Prostate gland (tissue), 2 donors: Measurements from ENCODE around the gene HK1. TPM values are rescaled to one million over a fixed set of nuclear protein-coding genes. Genes with fewer than 3 reads are reported as not detected.
"Not testable (repeated sequence)": the region's sequence is repeated elsewhere in the genome, so short reads cannot be mapped to it uniquely, and the experiment has no call there.

Experiments used
- DNase-seq: peaks from one replicate; pipeline ENCODE4 v3.0.0-alpha.2; 2019; ENCODE audit warnings: low spot score
- H3K27ac ChIP-seq, 2 donors: fragments of 200-600 bp; sonication (generic); 2 replicates each; pipeline ENCODE4 v1.5.1; 2017 to 2019
- H3K27me3 ChIP-seq: fragments of 200-600 bp; sonication (generic); replicated peaks from 2 replicates; pipeline ENCODE4 v1.5.1; 2019; ENCODE audit not compliant: insufficient read depth
- H3K36me3 ChIP-seq, 2 donors: fragments of 200-600 bp; sonication (generic); 1 replicate in 1 of 2; 2 replicates in 1 of 2; pipeline versions ENCODE4 v1.5.1 to v1.8.1; 2017 to 2019
- H3K4me1 ChIP-seq: fragments of 200-600 bp; sonication (generic); replicated peaks from 2 replicates; pipeline ENCODE4 v1.5.1; 2019
- H3K4me3 ChIP-seq, 2 donors: fragments of 200-600 bp; sonication (generic); 2 replicates each; pipeline ENCODE4 v1.5.1; 2017 to 2019
- H3K9me3 ChIP-seq: fragments of 200-600 bp; sonication (generic); 2 replicates; pipeline ENCODE4 v1.5.1; 2017
- POLR2A ChIP-seq: fragments of 450-650 bp; IDR thresholded peaks from one replicate; pipeline ENCODE4 v1.6.1; 2016; ENCODE audit warnings: antibody characterized with exemption, mild to moderate bottlenecking
- POLR2AphosphoS5 ChIP-seq: sonication (generic); formaldehyde crosslinking; IDR thresholded peaks from one replicate; pipeline ENCODE4 v1.6.1; 2017; ENCODE audit warnings: antibody characterized with exemption
- WGBS: methylation state at CpG from one replicate; pipeline ENCODE4 v1.1.5; 2018; 5-methylcytosine and 5-hydroxymethylcytosine counted together
- intact Hi-C: fragments of 100-400 bp; cut with DNase I; formaldehyde crosslinking; loops from one replicate; pipeline ENCODE4 v1.14.2; 2022
- total RNA-seq, 2 donors: library from RNA; depleted of rRNA; stranded (reverse); fragments of >200 nt; gene quantifications; one replicate each; pipeline ENCODE4 v1.1.0, GENCODE V29; 2016
- TF ChIP-seq, protein P1 (sequence below), 4 experiments: fragments of 200-600 bp in 2 of 4; fragments of 450-650 bp in 2 of 4; sonication (generic) in 2 of 4; IDR thresholded peaks; 1 replicate in 3 of 4; 2 replicates in 1 of 4; pipeline ENCODE4 v1.5.1; 2016 to 2019; ENCODE audit warnings: antibody characterized with exemption in 4 of 4, mild to moderate bottlenecking in 2 of 4, moderate library complexity in 2 of 4

HK1 gene
- total RNA-seq, 2 donors from 2014 or later = 67.8 to 134 TPM

DNA sequence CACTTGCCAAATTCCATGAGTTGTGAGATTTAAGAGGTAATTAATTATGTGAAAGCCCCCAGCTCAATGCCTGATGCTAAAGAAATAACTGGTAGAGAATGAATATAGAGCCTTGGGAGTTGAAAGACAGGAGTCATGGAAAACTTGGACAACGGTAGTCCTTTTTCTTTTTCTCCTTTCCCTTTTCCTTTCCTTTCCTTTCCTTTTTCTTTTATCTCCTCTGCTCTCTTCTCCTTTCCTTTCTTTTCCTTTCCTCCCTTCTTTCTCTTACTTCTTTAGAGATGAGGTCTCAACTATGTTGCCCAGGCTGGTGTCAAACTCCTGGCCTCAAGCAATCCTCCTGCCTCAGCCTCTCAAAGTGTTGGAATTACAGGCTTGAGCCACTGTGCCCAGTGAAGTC, 165.1 kb downstream of the HK1 start:
- no peaks in the 10 kb centered on the region for H3K9me3 ChIP-seq
- intact Hi-C loops = no loop called here
- no peak for DNase-seq
- H3K36me3 ChIP-seq = no peaks in the 10 kb centered on the region
- TF ChIP-seq POLR2A = no peak
- no peak overlapping the region for H3K4me3 ChIP-seq
- H3K4me1 ChIP-seq = no peaks in the 10 kb centered on the region
- H3K27ac ChIP-seq = no peak overlapping the region
- WGBS = 85% methylated on average over 1 of the region's 1 CpG
- H3K27me3 ChIP-seq = no peaks in the 10 kb centered on the region

DNA sequence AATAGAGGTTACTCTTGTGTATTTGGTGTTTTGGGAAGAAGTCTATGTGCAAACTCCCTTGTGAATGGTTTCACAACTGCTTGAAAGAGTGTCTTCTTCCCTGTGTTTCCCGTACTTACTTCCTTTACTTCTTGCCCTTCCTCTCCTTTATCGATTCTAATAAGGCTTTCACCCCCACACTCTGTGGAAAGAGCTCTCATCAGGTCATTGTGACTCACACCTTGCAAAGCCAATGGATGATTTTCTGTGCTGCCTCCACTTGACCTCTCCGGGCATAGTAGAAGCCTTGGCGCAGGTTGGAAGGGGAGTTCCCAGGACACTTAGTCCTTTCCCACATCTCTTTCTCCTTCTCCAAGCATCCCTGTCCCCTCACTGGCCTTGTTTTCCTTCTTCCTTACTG, 166.7 kb downstream of the HK1 start:
- Histone ChIP-seq H3K27ac (no peak overlapping the region), H3K4me3 (no peak overlapping the region), H3K36me3 (no peaks in the 10 kb centered on the region), H3K4me1 (no peaks in the 10 kb centered on the region), H3K27me3 (no peaks in the 10 kb centered on the region), H3K9me3 (no peaks in the 10 kb centered on the region)
- TF ChIP-seq, protein P1, sequence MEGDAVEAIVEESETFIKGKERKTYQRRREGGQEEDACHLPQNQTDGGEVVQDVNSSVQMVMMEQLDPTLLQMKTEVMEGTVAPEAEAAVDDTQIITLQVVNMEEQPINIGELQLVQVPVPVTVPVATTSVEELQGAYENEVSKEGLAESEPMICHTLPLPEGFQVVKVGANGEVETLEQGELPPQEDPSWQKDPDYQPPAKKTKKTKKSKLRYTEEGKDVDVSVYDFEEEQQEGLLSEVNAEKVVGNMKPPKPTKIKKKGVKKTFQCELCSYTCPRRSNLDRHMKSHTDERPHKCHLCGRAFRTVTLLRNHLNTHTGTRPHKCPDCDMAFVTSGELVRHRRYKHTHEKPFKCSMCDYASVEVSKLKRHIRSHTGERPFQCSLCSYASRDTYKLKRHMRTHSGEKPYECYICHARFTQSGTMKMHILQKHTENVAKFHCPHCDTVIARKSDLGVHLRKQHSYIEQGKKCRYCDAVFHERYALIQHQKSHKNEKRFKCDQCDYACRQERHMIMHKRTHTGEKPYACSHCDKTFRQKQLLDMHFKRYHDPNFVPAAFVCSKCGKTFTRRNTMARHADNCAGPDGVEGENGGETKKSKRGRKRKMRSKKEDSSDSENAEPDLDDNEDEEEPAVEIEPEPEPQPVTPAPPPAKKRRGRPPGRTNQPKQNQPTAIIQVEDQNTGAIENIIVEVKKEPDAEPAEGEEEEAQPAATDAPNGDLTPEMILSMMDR (IDR thresholded peaks at IDR 0.05) = no peak
- TF ChIP-seq POLR2A = no peak
- TF ChIP-seq POLR2AphosphoS5 = no peak
- intact Hi-C loops = no loop called here
- DNase-seq = no peak
- WGBS = 92% methylated on average over 4 of the region's 4 CpGs

DNA sequence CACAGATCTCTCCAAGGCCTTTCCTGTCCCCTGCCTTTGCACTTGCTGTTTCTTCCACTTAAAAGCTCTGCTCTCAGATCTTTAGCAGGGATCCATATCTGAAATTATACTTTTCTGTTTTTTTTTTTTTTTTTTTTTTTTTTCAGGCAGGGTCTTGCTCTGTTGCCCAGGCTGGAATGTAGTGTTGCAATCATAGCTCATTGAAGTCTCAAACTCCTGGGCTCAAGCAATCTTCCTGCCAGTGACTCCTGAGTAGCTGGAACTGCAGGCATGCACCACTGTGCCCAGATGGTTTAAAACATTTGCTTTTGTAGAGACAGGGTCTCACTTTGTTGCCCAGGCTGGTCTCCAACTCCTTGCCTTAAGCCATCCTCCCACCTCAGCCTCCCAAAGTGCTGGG, 167.9 kb downstream of the HK1 start:
- no peaks in the 10 kb centered on the region for H3K27me3 ChIP-seq
- intact Hi-C loops = no loop called here
- H3K4me1 ChIP-seq = no peaks in the 10 kb centered on the region
- no peaks in the 10 kb centered on the region for H3K9me3 ChIP-seq
- H3K4me3 ChIP-seq = no peak overlapping the region
- H3K36me3 ChIP-seq = no peaks in the 10 kb centered on the region
- no peak for DNase-seq
- peak overlapping the region; percentile 8 to 38 for H3K27ac ChIP-seq
- TF ChIP-seq, protein P1 (IDR thresholded peaks at IDR 0.05) = no peak
- TF ChIP-seq POLR2A (no peak), POLR2AphosphoS5 (no peak)

DNA sequence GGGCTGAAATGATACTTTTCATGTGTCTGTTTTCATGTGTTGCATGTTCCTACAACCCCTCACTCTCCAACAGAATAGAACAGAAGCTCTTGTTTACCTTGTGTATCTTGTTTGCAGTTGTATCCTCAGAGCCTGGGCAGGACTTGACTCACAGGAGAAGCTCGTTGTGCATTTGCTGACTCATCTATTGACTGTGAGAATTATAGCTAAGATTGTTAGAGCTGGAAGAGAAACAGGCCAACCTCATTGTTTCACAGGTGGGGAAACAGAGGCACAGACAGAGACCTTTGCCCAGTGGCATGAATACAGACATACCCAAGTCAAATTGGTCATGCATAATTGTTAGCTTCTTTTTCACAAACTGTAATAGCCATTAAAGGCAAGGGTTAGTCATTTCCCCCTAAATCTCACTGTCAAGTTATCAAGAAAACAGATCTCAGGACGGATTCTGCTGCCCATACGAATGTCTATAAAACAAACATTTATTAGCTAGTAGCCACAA, 168.4 kb downstream of the HK1 start:
- peak overlapping the region; percentile 8 to 67 for H3K27ac ChIP-seq
- H3K4me1 ChIP-seq = no peaks in the 10 kb centered on the region
- no peaks in the 10 kb centered on the region for H3K36me3 ChIP-seq
- H3K4me3 ChIP-seq = no peak overlapping the region
- WGBS = 9% methylated on average over 3 of the region's 3 CpGs
- H3K27me3 ChIP-seq = no peaks in the 10 kb centered on the region
- no peak for TF ChIP-seq POLR2A
- TF ChIP-seq POLR2AphosphoS5 = peak; percentile 86
- H3K9me3 ChIP-seq = no peaks in the 10 kb centered on the region
- DNase-seq = peak; percentile 64
- intact Hi-C loops = no loop called here

DNA sequence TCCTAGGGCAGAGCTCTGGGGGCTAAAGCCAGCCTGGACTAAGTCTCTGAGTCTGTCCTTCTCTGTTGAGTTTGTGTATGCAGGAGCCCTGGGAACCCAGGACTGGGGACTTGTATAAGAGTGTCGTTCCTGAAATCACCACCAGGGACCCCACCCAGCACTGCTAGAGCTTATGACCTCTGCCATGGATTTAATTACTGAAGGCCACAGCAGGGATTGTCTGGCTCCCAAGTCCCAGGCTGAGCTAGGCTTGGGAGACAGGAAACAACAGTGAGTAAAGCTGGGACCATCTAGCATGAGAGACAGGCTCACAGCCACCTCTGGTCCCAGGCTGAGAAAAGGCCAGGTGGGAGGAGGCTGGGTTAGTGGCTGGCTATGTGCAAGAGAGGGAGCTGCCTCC, 171.5 kb downstream of the HK1 start:
- intact Hi-C loops = loop anchor here (2.0 to 5.0 kb wide), 2 partner anchors 37 to 57 kb away; no protein-coding TSS in a partner anchor
- Histone ChIP-seq H3K4me3 (no peak overlapping the region), H3K27ac (peak overlapping the region; percentile 19 to 41), H3K9me3 (no peaks in the 10 kb centered on the region), H3K36me3 (no peaks in the 10 kb centered on the region), H3K4me1 (peaks cover 6% of the 10 kb centered on the region), H3K27me3 (no peaks in the 10 kb centered on the region)
- 20% methylated on average over 1 of the region's 1 CpG for whole genome bisulfite sequencing
- DNase-seq = no peak
- no peak for TF ChIP-seq POLR2A
- peak; percentile 2 for TF ChIP-seq POLR2AphosphoS5
- TF ChIP-seq, protein P1 (IDR thresholded peaks at IDR 0.05) = peak in 3 of 4 experiments; percentile 24 to 62 (median 49)

DNA sequence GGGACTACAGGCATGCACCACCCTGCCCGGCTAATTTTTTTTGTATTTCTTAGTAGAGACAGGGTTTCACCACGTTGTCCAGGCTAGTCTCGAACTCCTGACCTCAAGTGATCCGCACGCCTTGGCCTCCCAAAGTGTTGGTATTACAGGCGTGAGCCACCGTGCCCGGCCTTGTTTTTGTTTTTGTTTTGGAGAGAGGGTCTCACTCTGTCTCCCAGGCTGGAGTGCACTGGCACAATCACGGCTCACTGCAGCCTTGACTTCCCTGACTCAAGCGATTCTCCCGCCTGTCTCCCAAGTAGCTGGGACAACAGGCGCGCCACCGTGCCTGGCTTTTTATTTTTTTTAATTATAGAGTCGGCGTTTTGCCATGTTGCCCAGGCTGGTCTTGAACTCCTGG, 172.1 kb downstream of the HK1 start:
- H3K27ac ChIP-seq = peak overlapping the region; percentile 41 to 84
- H3K27me3 ChIP-seq, H3K9me3 ChIP-seq, DNase-seq, H3K4me3 ChIP-seq, H3K36me3 ChIP-seq, H3K4me1 ChIP-seq: not testable (repeated sequence)
- WGBS = 87% methylated on average over 16 of the region's 16 CpGs
- intact Hi-C loops = loop anchor here (2.0 to 5.0 kb wide), 2 partner anchors 37 to 56 kb away; no protein-coding TSS in a partner anchor
